Uterus (tissue), 4 donors: Measurements from ENCODE around the gene MAD1L1. TPM values are rescaled to one million over a fixed set of nuclear protein-coding genes. Genes with fewer than 3 reads are reported as not detected.

ENCODE experiments used
- DNase-seq, 2 donors: peaks; one replicate each; pipeline ENCODE4 v3.0.0-alpha.2; 2019 to 2020
- H3K27ac ChIP-seq, 2 donors: fragments of 200-600 bp; sonication (generic); 1 replicate in 1 of 2; 2 replicates in 1 of 2; pipeline ENCODE4 v1.5.1; 2016 to 2018
- H3K27me3 ChIP-seq, 2 donors: fragments of 200-600 bp; sonication (generic); one replicate each; pipeline ENCODE4 v1.5.1; 2018 to 2019; ENCODE audit warnings: control low read depth in 1 of 2
- H3K36me3 ChIP-seq, 2 donors: fragments of 200-600 bp; sonication (generic); one replicate each; pipeline ENCODE4 v1.5.1; 2019; ENCODE audit warnings: control low read depth in 1 of 2
- H3K4me1 ChIP-seq, 2 donors: fragments of 200-600 bp; sonication (generic); one replicate each; pipeline ENCODE4 v1.5.1; 2018 to 2019; ENCODE audit warnings: control low read depth in 1 of 2
- H3K4me3 ChIP-seq, 2 donors: fragments of 200-600 bp; sonication (generic); 1 replicate in 1 of 2; 2 replicates in 1 of 2; pipeline ENCODE4 v1.5.1; 2018 to 2019; ENCODE audit warnings: mild to moderate bottlenecking in 1 of 2
- H3K9me3 ChIP-seq, 2 donors: fragments of 200-600 bp; sonication (generic); one replicate each; pipeline ENCODE4 v1.5.1; 2019; ENCODE audit warnings: control low read depth in 1 of 2
- POLR2A ChIP-seq, 2 donors: fragments of 450-650 bp; IDR thresholded peaks; one replicate each; pipeline ENCODE4 v1.6.1; 2016; ENCODE audit warnings: antibody characterized with exemption in 2 of 2, mild to moderate bottlenecking in 1 of 2, moderate library complexity in 1 of 2
- intact Hi-C: fragments of 100-400 bp; cut with DNase I; formaldehyde crosslinking; loops from one replicate; pipeline ENCODE4 v1.15.1; 2023; ENCODE audit warnings: low total_unique reads
- total RNA-seq, 4 donors: library from RNA; depleted of rRNA in 3 of 4; stranded (reverse); fragments of >200 nt in 3 of 4; gene quantifications; one replicate each; pipeline versions ENCODE4 v1.1.0 to v1.2.4, GENCODE V29; 2014 to 2023
- TF ChIP-seq, protein P1 (sequence below), 4 experiments: fragments of 200-600 bp in 2 of 4; fragments of 450-650 bp in 2 of 4; sonication (generic) in 2 of 4; IDR thresholded peaks; one replicate each; pipeline ENCODE4 v1.5.1; 2016 to 2019; ENCODE audit warnings: antibody characterized with exemption in 4 of 4, mild to moderate bottlenecking in 2 of 4, moderate library complexity in 1 of 4
- donor health status: DM: yes; HTN: yes; CAD: no.

The MAD1L1 gene
- total RNA-seq, 4 donors from 2014 or later = 13.3 to 37.4 (median 33.1) TPM

DNA sequence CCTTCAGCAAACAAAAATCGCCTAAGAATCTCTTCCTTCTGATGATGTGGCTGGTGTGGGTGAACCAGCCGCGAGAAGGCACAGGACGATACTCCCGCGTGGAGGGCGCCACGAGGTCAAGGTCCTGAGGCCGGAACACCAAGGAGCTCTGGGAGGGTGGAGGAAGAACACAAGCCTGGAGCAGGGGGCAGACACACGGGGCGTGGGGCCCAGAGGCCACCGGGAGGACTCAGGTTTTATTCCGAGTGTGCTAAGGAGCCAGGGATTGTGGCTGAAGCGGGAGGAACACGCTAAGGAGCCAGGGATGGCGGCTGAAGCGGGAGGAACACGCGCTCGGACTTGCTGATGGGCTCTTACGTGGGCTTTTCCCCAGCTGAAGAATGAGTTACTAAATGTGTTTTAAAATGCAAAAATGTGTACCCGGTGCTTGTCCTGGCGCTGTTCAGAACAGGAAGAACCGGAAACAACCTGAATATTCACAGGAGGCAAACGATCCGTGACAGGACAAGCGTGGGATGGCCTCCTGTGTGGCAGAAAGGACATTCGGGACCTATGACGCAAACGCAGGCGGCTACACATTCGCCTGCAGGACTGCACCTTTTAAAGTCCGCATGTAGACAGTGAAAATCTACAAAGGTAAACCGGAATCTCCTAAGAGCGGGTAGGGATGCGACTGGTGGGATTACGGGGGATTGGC is 64.0 kb downstream of the MAD1L1 start:
- H3K27me3 ChIP-seq = no peaks in the 10 kb centered on the region
- TF ChIP-seq, protein P1, sequence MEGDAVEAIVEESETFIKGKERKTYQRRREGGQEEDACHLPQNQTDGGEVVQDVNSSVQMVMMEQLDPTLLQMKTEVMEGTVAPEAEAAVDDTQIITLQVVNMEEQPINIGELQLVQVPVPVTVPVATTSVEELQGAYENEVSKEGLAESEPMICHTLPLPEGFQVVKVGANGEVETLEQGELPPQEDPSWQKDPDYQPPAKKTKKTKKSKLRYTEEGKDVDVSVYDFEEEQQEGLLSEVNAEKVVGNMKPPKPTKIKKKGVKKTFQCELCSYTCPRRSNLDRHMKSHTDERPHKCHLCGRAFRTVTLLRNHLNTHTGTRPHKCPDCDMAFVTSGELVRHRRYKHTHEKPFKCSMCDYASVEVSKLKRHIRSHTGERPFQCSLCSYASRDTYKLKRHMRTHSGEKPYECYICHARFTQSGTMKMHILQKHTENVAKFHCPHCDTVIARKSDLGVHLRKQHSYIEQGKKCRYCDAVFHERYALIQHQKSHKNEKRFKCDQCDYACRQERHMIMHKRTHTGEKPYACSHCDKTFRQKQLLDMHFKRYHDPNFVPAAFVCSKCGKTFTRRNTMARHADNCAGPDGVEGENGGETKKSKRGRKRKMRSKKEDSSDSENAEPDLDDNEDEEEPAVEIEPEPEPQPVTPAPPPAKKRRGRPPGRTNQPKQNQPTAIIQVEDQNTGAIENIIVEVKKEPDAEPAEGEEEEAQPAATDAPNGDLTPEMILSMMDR (IDR thresholded peaks at IDR 0.05) = no peak
- no peak for TF ChIP-seq POLR2A (IDR thresholded peaks at IDR 0.05)
- intact Hi-C loops = no loop called here
- peaks cover 0 to 4% of the 10 kb centered on the region in 2 donors for H3K4me1 ChIP-seq
- DNase-seq = no peak
- no peak overlapping the region for H3K4me3 ChIP-seq
- H3K36me3 ChIP-seq = no peaks in the 10 kb centered on the region
- no peaks in the 10 kb centered on the region for H3K9me3 ChIP-seq
- no peak overlapping the region for H3K27ac ChIP-seq

DNA sequence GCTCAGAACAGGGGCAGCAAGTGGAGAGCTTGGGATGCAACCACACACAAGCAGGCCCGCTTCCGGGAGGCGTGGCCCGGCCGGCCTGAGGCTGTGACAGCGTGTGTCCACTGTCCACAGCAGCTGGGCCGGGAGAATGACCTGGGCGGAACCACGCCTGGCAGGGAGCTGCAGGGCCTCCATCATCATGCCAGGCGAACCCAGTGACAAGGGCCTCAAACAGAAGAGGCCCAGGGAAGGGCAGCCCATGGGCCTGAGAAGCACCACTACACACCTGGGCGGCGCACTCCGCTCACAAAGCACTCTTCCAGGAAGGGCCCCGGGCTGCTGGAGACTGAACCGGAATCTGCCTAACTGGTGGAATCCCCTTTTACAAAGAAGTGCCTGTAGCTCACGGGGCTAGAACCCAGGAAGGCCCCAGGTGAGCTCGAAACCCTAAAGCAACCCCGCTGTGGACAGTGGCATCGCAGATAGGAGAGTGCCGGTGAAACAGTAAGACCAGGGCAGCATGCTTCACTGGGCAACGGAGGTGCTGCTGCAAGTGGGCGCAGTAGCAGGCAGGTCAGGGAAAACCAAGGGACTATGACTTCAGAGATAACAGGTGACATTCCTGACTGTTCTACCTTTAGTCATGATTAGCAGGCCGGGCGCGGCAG is 66.0 kb downstream of the MAD1L1 start:
- Histone ChIP-seq H3K9me3 (no peaks in the 10 kb centered on the region), H3K36me3 (no peaks in the 10 kb centered on the region), H3K4me1 (no peaks in the 10 kb centered on the region), H3K4me3 (no peak overlapping the region), H3K27me3 (no peaks in the 10 kb centered on the region), H3K27ac (no peak overlapping the region)
- no peak for TF ChIP-seq POLR2A (IDR thresholded peaks at IDR 0.05)
- TF ChIP-seq, protein P1 (IDR thresholded peaks at IDR 0.05) = no peak
- intact Hi-C loops = no loop called here
- no peak for DNase-seq

DNA sequence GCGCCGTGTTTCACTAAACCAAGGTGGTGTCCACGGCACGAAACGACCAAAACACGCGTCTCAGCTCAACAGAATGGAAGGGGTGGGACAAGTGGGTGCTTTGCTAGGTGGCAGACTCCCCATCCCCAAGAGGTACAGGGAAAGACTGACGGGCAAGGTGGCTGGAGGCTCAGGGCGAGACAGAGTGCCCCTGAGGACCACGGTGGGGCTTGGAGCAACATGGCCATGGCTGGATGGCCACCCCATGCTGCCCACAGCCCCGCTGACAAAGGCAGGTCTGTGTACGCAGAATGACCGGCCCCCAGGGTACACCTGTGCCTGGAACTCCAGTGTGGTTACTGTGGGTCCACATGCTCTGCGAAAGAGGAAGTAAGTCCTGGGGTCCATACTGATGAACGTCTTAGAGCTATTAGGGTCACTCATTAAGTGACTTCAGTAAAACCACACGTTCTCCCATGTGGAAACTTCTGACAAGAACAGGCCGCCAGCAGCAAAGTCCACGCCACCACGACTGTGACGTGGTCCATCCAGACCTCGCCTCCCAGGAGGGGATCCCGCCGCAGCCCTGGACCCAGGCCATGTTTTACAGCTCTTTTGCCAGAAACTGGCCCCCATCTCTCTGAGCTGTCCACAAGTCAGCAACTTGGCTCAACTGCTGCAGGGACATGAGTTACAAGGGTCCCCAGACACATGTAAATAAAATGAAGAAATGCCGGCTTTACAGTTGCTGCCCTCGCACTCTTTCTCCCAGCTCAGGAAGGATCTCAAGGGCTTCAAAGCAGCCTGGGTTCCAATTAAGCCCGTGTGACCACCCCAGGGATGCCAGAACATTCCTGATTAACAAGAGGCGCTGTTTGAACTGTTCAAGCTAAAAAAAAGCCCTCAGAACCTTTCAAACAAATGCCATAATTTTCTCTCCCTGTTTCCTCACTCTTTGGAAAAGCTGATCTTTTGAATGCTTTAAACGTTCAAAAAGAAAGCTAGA is 66.8 kb downstream of the MAD1L1 start:
- Histone ChIP-seq H3K9me3 (no peaks in the 10 kb centered on the region), H3K36me3 (no peaks in the 10 kb centered on the region), H3K4me3 (no peak overlapping the region), H3K27me3 (no peaks in the 10 kb centered on the region), H3K4me1 (no peaks in the 10 kb centered on the region), H3K27ac (no peak overlapping the region)
- DNase-seq = no peak
- no peak for TF ChIP-seq POLR2A (IDR thresholded peaks at IDR 0.05)
- TF ChIP-seq, protein P1 (IDR thresholded peaks at IDR 0.05) = no peak
- intact Hi-C loops = no loop called here

DNA sequence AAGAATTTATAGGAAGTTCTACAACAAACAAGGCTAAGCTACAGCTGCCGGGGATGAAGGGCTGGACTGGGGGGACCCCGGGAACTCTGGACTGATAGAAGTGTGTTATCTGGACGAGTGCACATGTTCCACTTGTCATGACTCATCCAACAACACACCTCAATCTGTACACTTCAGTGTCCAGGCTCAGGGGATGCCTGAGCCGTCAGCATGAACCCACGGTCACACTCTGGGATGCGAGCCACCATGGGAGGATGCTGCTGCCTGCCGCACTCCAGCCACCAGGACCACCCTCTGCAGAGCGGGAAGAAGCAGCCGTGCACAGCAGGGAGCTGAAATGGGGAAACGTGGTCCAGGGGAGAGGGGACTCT is 67.5 kb downstream of the MAD1L1 start:
- Histone ChIP-seq H3K4me3 (no peak overlapping the region), H3K9me3 (no peaks in the 10 kb centered on the region), H3K27ac (no peak overlapping the region), H3K36me3 (no peaks in the 10 kb centered on the region), H3K27me3 (no peaks in the 10 kb centered on the region), H3K4me1 (no peaks in the 10 kb centered on the region)
- intact Hi-C loops = no loop called here
- DNase-seq = no peak
- TF ChIP-seq POLR2A (IDR thresholded peaks at IDR 0.05) = no peak
- TF ChIP-seq, protein P1 (IDR thresholded peaks at IDR 0.05) = no peak
